ENCODE results near the gene ZFAND3. TPM values are rescaled to one million over a fixed set of nuclear protein-coding genes. Genes with fewer than 3 reads are reported as not detected.

ZFAND3 gene
- total RNA-seq, 4 donors from 2014 or later: 45.0 to 55.2 (median 49.5) TPM

- ATAC-seq: no peak
- intact Hi-C loops (cut with DNase I; ENCODE audit: low total_unique reads): no loop called here
Measured at GRCh38 chr6:37972994-37973757, 153.6 kb downstream of the ZFAND3 start.

GRCh38 chr6:37974381-37974780 is 154.9 kb downstream of the ZFAND3 start:
- Histone ChIP-seq H3K27ac (no peak overlapping the region), H3K9me3 (peaks cover 0 to 12% (median 0%) of the 10 kb centered on the region in 3 donors), H3K36me3 (no peaks in the 10 kb centered on the region), H3K4me1 (peaks cover 3 to 18% of the 10 kb centered on the region in 2 donors), H3K4me3 (no peak overlapping the region), H3K27me3 (no peaks in the 10 kb centered on the region)
- ATAC-seq (no peak), DNase-seq (no peak)
- intact Hi-C loops (cut with DNase I; ENCODE audit: low total_unique reads): no loop called here
- in situ Hi-C loops (cut with MboI; ENCODE audit: low sequenced_read_pairs in 4 of 4): no loop called here
- TF ChIP-seq POLR2A (IDR thresholded peaks at IDR 0.05): no peak

More at GRCh38 chr6:37972994-37973757, 153.6 kb downstream of the ZFAND3 start:
- peaks cover 0 to 12% (median 0%) of the 10 kb centered on the region in 3 donors for H3K9me3 ChIP-seq
- H3K27me3 ChIP-seq: no peaks in the 10 kb centered on the region
- no peak for DNase-seq
- no peak overlapping the region for H3K4me3 ChIP-seq
- H3K4me1 ChIP-seq: peaks cover 0 to 9% of the 10 kb centered on the region in 2 donors
- TF ChIP-seq CTCF (IDR thresholded peaks at IDR 0.05 in 4 of 5, conservative IDR thresholded peaks at IDR 0.05 in 1 of 5): no peak
- TF ChIP-seq POLR2A (IDR thresholded peaks at IDR 0.05): no peak
- no peak overlapping the region for H3K27ac ChIP-seq
- in situ Hi-C loops (cut with MboI; ENCODE audit: low sequenced_read_pairs in 4 of 4): no loop called here
- no peaks in the 10 kb centered on the region for H3K36me3 ChIP-seq

- Histone ChIP-seq H3K4me3 (no peak overlapping the region), H3K27me3 (no peaks in the 10 kb centered on the region), H3K9me3 (peaks cover 0 to 12% (median 0%) of the 10 kb centered on the region in 3 donors), H3K27ac (no peak overlapping the region), H3K4me1 (peaks cover 9 to 21% of the 10 kb centered on the region in 2 donors), H3K36me3 (no peaks in the 10 kb centered on the region)
- intact Hi-C loops (cut with DNase I; ENCODE audit: low total_unique reads): no loop called here
- DNase-seq (no peak), ATAC-seq (no peak)
- TF ChIP-seq POLR2A (IDR thresholded peaks at IDR 0.05) (no peak), CTCF (IDR thresholded peaks at IDR 0.05 in 4 of 5, conservative IDR thresholded peaks at IDR 0.05 in 1 of 5) (no peak)
- in situ Hi-C loops (cut with MboI; ENCODE audit: low sequenced_read_pairs in 4 of 4): no loop called here
Measured at GRCh38 chr6:37974943-37975342, 155.4 kb downstream of the ZFAND3 start.

- TF ChIP-seq POLR2A (IDR thresholded peaks at IDR 0.05) (no peak), CTCF (IDR thresholded peaks at IDR 0.05 in 4 of 5, conservative IDR thresholded peaks at IDR 0.05 in 1 of 5) (no peak)
- Histone ChIP-seq H3K27me3 (no peaks in the 10 kb centered on the region), H3K36me3 (no peaks in the 10 kb centered on the region), H3K27ac (no peak overlapping the region), H3K9me3 (peaks cover 0 to 12% (median 0%) of the 10 kb centered on the region in 3 donors), H3K4me3 (no peak overlapping the region), H3K4me1 (peaks cover 33 to 47% of the 10 kb centered on the region in 2 donors)
- ATAC-seq: no peak
- DNase-seq: no peak
- intact Hi-C loops (cut with DNase I; ENCODE audit: low total_unique reads) (no loop called here), in situ Hi-C loops (cut with MboI; ENCODE audit: low sequenced_read_pairs in 4 of 4) (no loop called here)
Measured at GRCh38 chr6:37977715-37978114, 158.2 kb downstream of the ZFAND3 start.

- intact Hi-C loops (cut with DNase I; ENCODE audit: low total_unique reads) (no loop called here), in situ Hi-C loops (cut with MboI; ENCODE audit: low sequenced_read_pairs in 4 of 4) (no loop called here)
- peaks cover 0 to 8% (median 0%) of the 10 kb centered on the region in 3 donors for H3K9me3 ChIP-seq
- peaks cover 36 to 51% of the 10 kb centered on the region in 2 donors for H3K4me1 ChIP-seq
- H3K27me3 ChIP-seq: no peaks in the 10 kb centered on the region
- no peaks in the 10 kb centered on the region for H3K36me3 ChIP-seq
- DNase-seq (no peak), ATAC-seq (no peak)
- H3K27ac ChIP-seq: no peak overlapping the region
- no peak overlapping the region for H3K4me3 ChIP-seq
- TF ChIP-seq POLR2A (IDR thresholded peaks at IDR 0.05): no peak
- TF ChIP-seq CTCF (IDR thresholded peaks at IDR 0.05 in 4 of 5, conservative IDR thresholded peaks at IDR 0.05 in 1 of 5): no peak
Measured at GRCh38 chr6:37979392-37980221, 160.1 kb downstream of the ZFAND3 start.

Measured in gastrocnemius medialis (tissue), 4 donors.